GM12891 (cell line): ENCODE results near the gene AKAP10.

Experiments
- PAX5 ChIP-seq: IDR thresholded peaks from 2 replicates; pipeline ENCODE4 v1.6.1; 2011; ENCODE audit warnings: low read length, moderate library complexity, mild to moderate bottlenecking; ENCODE audit not compliant: insufficient read depth, severe bottlenecking
- POLR2A ChIP-seq: IDR thresholded peaks from 2 replicates; pipeline ENCODE4 v1.6.1; 2011; ENCODE audit warnings: low read depth, low read length, control low read depth
- POLR2AphosphoS5 ChIP-seq: IDR thresholded peaks from 2 replicates; pipeline ENCODE4 v1.6.1; 2011; ENCODE audit warnings: low read depth, low read length, control low read depth
- POU2F2 ChIP-seq: IDR thresholded peaks from 2 replicates; pipeline ENCODE4 v1.6.1; 2011; ENCODE audit warnings: low read depth, mild to moderate bottlenecking, control low read depth, low read length, moderate library complexity
- SPI1 ChIP-seq: IDR thresholded peaks from 2 replicates; pipeline ENCODE4 v1.6.1; 2011; ENCODE audit warnings: low read depth, low read length, control low read depth
- TAF1 ChIP-seq: IDR thresholded peaks from 2 replicates; pipeline ENCODE4 v1.6.1; 2011; ENCODE audit warnings: low read depth, low read length, control low read depth

GRCh38 chr17:19996086-19996485 is 18.5 kb upstream of the AKAP10 start:
- TF ChIP-seq POLR2A (no peak), TAF1 (no peak), POLR2AphosphoS5 (no peak), SPI1 (no peak), POU2F2 (no peak), PAX5 (no peak)
